ENCODE data around the gene CREB3L2.

The CREB3L2 gene

GRCh38 chr7:137871170-137871915 is 130.5 kb downstream of the CREB3L2 start:
- DNase-seq (ENCODE audit: low read depth) = no peak

DNA sequence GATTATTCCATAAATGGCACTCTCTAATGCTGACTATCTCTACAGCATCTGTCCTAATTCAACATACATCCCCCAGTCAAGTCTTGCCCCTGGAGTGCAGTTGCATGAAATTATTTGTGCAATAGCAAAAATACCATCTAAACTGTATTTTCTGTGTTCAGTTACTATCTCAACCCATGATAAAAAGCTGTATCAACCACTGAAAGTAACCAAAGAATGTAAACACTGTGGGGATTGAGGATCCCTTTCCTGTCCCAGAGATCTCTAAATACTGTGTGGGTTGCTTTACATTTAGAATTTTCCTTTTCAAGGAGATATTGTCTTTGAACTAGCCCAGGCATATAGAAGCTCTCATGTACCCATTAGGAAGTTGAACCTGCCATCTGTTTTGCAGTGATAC is 131.2 kb downstream of the CREB3L2 start:
- no peak for DNase-seq (ENCODE audit: low read depth)

GRCh38 chr7:137870078-137870477 is 131.8 kb downstream of the CREB3L2 start:
- DNase-seq (ENCODE audit: low read depth) = no peak

GRCh38 chr7:137869260-137869659 is 132.6 kb downstream of the CREB3L2 start:
- DNase-seq (ENCODE audit: low read depth) = no peak

- DNase-seq (ENCODE audit: low read depth) = no peak
Measured at GRCh38 chr7:137867289-137867688, 134.6 kb downstream of the CREB3L2 start.

DNA sequence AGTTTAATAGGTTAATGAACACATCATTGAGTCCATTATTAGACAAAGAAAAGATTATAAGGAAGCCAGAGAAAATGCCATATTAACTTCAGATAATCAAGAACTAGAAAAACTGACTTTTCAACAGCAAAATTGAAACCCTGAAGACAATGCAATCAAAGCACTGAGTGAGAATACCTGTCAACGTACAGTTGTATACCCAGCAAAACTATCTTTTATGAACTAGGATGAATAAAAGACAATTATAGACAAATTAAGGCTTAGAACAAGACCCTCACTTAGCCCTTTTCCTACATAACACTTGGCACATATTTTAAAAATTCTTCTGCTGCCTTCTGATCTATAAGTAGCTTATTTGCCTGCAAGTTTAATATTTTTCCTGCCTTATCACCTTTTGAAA is 136.1 kb downstream of the CREB3L2 start:
- no peak for DNase-seq (ENCODE audit: low read depth)

DNA sequence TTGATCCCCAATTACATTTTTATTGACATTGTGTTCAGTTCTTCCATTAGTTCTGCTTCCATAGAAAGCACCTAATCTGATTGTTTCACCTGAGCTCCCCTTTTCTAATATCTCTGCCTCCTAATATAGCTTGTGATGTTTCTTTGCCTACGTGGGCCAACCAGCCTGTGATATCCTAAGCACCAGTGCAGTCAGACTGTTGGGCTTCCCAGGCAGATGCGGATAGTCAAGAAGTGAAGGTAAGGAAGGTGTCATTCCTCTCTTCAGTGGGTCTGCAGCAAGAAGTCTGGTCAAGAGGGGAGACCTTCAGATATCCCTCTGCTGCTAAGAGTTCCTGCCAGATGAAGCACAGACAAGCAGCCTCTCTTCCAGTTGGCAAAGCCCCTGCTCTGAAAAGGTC is 138.9 kb downstream of the CREB3L2 start:
- no peak for DNase-seq (ENCODE audit: low read depth)

DNA sequence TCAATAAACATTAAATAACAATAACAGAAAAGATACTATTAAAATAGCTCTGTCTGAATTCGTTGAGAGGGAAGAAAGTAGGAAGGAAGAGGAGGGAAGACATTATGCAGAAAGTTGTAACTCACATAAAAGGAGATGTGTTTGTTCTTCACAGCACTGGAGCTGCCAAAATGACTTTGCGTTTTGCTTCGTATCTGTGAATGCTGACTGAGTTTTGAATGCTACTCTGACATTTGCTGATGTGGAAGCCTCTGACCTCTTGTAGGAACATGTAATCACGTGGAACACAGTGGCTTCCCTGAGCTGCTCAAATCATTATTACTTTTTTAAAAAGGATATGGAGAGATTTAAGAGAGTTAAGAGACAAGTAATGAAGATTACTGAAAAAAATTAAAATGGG is 139.5 kb downstream of the CREB3L2 start:
- no peak for DNase-seq (ENCODE audit: low read depth)

GRCh38 chr7:137860542-137860941 is 141.3 kb downstream of the CREB3L2 start:
- DNase-seq (ENCODE audit: low read depth) = no peak

DNA sequence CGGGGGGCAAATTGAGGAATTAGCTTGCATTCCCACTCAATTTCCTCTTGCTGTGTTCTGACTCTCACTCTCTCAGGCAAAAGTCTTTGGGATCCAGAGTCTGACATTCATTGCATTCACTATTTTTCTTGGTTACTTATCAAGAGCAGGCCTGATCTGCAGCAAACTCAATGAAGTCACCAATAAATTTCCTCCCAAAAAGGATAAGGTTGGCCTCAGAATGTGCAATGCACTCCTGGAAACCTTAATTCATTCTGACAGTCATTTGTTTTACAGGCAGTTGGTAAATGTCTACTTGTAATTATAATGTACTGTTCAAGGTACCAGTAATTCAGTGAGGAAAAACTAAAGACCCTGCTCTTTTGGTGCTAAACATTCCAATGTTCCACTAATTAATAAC is 148.8 kb downstream of the CREB3L2 start:
- no peak for DNase-seq (ENCODE audit: low read depth)

GRCh38 chr7:137852108-137852507 is 149.8 kb downstream of the CREB3L2 start:
- no peak for DNase-seq (ENCODE audit: low read depth)

DNA sequence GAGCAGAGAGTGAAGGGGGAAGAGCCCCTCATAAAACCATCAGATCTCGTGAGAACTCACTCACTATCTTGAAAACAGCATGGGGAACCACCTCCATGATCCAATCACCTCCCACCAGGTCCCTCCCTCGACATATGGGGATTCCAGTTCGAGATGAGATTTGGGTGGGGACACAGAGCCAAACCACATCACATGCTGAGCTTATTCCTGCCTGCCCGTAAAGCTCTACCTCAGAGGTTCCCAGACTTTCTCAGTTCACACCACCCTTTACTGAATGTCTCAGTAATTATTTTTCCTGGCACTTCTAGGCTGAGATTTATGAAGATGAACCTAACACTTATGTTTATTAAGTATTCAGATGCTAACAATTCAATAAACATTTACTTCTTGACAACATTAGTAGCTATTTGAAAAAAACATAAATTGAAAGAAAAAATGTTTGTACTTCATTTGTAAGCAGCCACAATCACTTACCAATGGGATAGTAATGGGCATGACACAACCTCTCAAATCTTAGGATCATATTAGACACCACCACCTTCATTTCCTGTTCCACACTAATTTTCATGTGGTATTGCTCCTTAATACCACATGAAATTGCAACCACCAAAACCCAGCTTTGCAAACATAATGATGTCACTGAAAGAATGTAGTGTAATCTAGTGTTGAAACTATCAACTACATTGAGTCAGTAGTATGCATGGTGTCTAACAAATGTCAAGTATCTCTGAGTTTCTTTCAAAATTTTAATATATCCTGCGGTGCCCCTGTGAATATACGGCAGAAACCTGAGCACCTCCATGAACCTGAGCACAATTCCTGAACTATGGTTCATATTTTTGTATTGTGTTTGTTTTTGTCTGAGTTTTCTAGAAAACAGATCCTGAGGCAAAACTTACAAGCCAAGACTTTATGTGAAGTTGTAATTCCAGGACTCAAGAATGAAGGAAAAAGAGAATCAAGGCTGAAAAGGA is 150.6 kb downstream of the CREB3L2 start:
- DNase-seq (ENCODE audit: low read depth) = no peak

DNA sequence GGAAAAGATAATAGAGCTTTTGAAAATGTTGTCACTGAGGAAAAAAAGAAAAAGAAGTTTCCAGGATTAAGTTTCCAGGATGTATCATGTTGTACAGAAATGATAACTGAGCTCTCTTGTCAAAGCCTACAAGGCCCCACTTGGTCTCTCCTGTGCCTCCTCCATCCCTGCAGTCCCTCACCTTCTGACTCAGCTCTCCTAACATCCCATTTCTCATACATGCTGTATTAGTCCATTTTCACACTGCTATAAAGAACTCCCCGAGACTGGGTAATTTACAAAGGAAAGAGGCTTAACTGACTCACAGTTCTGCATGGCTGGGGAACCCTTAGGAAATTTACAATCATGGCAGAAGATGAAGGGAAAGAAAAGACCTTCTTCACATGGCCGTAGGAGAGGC is 151.3 kb downstream of the CREB3L2 start:
- DNase-seq (ENCODE audit: low read depth) = no peak

DNA sequence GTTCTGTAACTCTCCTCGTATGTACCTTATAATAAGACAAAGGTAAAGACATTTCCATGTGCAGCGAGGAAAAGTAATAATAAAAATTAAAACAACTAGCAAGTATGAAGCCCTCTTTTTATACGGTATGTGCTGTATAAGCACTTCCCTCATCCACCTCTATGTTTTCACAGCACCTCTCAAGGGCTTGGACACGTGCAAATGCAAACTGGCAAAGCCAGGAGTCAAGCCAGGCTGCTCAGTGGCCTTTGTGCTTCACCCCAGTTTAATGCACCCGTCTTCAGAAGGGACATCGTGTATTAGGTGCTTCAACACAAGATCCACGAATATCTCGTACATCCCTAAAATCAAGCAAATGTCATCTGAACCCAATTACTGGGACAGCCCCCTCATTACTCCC is 153.8 kb downstream of the CREB3L2 start:
- no peak for DNase-seq (ENCODE audit: low read depth)

- no peak for DNase-seq (ENCODE audit: low read depth)
Measured at GRCh38 chr7:137847568-137848050, 154.3 kb downstream of the CREB3L2 start.

GRCh38 chr7:137846827-137847567 is 154.9 kb downstream of the CREB3L2 start, which contains the start of gene DGKI:
TSS of gene DGKI (minus strand) at chr7:137846974.
- DNase-seq (ENCODE audit: low read depth) = no peak

DNA sequence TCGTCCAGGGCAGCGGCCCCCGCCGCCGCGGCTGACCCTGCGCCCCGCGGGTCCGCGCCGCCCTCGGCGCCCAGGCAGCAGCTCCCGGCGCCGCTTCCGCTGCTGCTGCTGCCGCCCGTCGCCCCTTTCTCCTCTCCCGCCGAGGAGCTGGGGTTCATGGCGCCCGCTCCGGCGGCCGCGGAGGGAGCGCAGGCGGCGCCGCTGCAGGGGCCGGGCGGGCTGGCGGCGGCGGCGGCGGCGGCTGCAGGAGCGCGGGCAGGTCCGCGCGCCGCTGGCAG is 155.4 kb downstream of the CREB3L2 start:
- DNase-seq (ENCODE audit: low read depth) = no peak

DNA sequence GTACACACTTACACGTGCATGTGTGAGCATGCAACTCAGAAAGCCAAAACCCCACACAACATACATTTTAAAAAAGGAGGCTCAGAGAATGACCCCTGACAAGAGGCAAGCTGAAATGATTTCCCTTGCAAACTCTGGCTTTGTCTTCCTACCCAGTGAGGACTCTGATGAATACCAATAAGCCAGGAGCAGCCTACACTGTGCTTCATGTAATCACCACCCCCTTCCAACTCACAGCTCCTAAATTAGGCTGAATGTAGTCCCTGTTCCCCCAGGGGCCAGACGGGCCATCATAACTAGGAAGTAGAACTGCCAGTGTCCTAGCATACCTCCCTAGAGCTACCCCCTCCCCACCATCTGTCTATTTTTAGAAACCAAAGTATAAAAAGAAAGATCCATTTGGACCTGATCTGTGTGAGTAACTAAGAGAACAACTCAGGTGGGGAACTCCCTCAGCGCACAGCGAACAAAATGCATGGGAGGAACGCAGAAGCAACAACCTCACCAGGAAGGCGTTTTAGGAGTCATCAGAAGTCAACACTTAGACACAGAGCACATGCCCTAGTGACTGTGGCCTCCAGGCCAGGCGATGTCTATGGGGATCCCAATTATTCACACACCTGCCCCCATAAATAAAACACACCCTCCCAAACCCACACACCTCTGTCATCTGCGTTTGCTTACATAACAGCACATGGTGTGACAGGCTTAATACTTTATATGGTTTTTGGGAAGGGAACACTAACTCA is 157.0 kb downstream of the CREB3L2 start:
- no peak for DNase-seq (ENCODE audit: low read depth)

GRCh38 chr7:137839903-137840779 is 161.7 kb downstream of the CREB3L2 start:
- no peak for DNase-seq (ENCODE audit: low read depth)

DNA sequence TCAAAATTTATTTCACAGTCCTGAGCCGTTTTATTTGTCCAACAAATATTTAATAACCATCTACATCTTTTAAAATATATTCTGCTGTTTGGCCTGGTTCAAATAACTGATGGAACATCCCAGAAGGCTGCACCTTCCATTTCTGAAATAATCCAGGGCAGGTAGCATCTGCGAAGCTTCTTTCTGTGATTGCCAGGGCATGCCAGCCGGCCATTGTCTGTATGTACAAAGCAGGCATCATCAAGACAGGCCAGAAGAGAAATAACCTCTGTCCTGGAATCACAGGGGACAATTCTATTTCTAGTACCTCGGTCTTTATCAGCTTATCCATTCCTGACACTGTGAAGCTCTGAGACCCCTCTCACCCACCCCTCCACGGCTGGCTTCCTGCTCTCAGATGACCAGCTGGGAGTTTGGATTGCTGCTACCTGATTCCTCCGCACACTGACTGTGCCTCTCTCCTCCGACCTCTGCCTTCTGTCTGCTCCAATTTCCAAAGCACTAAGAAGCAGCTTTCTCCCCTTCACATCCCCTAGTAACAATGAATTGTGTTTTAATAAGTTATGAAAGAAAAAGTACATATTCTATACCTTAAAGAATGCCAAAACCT is 163.1 kb downstream of the CREB3L2 start:
- no peak for DNase-seq (ENCODE audit: low read depth)

Measured in activated T-cell treated with anti-CD3 and anti-CD28 coated beads for 24 hours (primary cell).